Right cardiac atrium (tissue), 5 donors: ENCODE data around the gene FNTB. TPM values are rescaled to one million over a fixed set of nuclear protein-coding genes. Genes with fewer than 3 reads are reported as not detected.
"Not testable (repeated sequence)": the region's sequence is repeated elsewhere in the genome, so short reads cannot be mapped to it uniquely, and the experiment has no call there.

Experiments used
- ATAC-seq, 2 donors: fragments of 200-7000 bp; cut with Tn5 transposase; one replicate each; pipeline versions ENCODE4 v1.8.0 to v1.9.1; 2020; ENCODE audit warnings: moderate library complexity in 2 of 2, mild to moderate bottlenecking in 1 of 2
- DNase-seq, 3 donors: peaks; one replicate each; pipeline ENCODE4 v3.0.0-alpha.2; 2020
- H3K27ac ChIP-seq: one replicate; pipeline ENCODE4 v1.5.1; 2013; ENCODE audit warnings: mild to moderate bottlenecking, low read length, control low read depth, moderate library complexity
- H3K27me3 ChIP-seq: one replicate; pipeline ENCODE4 v1.6.1; 2013; ENCODE audit not compliant: control insufficient read depth, insufficient read depth
- H3K4me1 ChIP-seq: one replicate; pipeline ENCODE4 v1.6.1; 2013; ENCODE audit warnings: low read length; ENCODE audit not compliant: control insufficient read depth, insufficient read depth
- H3K4me3 ChIP-seq: one replicate; pipeline ENCODE4 v1.5.1; 2013; ENCODE audit warnings: low read length, control low read depth
- H3K9me3 ChIP-seq: one replicate; pipeline ENCODE4 v1.6.1; 2013; ENCODE audit warnings: low read length; ENCODE audit not compliant: control insufficient read depth
- WGBS: extraction: QIAGEN DNeasy Blood & Tissue Kit; methylation state at CpG from one replicate; pipeline ENCODE4 v1.1.7; 2013; 5-methylcytosine and 5-hydroxymethylcytosine counted together
- intact Hi-C, 4 donors: fragments of 100-400 bp; cut with DNase I; formaldehyde crosslinking; loops; one replicate each; pipeline versions ENCODE4 v1.11.0 to v1.14.0; 2022 to 2023
- polyA plus RNA-seq: library from polyadenylated mRNA; stranded (reverse); fragments of 200-250 nt; gene quantifications from one replicate; pipeline ENCODE4 v1.2.3, GENCODE V29; 2013
- total RNA-seq, 4 donors: library from RNA; stranded (reverse); fragmentation: NEBNext Ultra II Directional; extraction: Animal tissue kit (Norgen Biotek cat#: 25700); gene quantifications; one replicate each; pipeline ENCODE4 v1.2.1, GENCODE V29; 2021
- donor health status: healthy with polysubstance abuse.
- donor health status: DM: no; HTN: yes; CAD: no.
- donor health status: DM: no; HTN: no; CAD: no.
- donor health status: DM: no; HTN: yes; CAD: no; lungs with severe emphysema.
- donor health status: DM: yes; HTN: yes; CAD: no.

The FNTB gene
- total and polyA plus RNA-seq, 5 donors, result 10.6 to 20.7 (median 14.9) TPM

DNA sequence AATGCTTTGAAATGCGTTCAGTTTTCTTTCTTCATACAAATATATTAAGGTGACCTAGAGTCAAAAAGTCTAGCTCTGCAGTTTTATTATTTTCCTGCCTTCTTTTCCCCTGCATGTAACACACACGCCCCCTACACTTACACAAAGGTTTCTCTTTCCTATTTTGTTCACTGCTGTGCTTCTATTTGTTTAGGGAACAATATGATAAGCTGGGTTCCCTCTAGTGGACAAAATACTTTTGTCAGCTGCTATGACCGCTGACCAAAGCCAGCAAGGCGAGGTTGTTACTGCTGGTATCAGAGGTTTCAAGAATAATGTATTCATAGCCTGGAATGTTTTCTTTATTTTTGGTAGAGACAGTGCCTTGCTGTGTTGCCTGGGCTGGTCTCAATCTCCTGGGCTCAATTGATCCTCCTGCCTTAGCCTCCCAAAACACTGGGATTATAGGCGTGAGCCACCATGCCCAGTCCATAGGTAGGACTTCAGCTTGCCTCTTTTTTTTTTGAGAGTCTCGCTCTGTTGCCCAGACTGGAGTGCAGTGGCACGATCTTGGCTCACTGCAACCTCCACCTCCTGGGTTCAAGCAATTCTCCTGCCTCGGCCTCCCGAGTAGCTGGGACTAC, 33.4 kb downstream of the FNTB start:
- ATAC-seq (peak; percentile 87 to 88), DNase-seq (peak in 1 of 3 donors; percentile 43)
- 59% methylated on average over 9 of the region's 9 CpGs for WGBS
- Histone ChIP-seq H3K9me3 (no peaks in the 10 kb centered on the region), H3K4me3 (no peak overlapping the region), H3K4me1 (no peaks in the 10 kb centered on the region), H3K27ac (peak overlapping the region; percentile 76), H3K27me3 (no peaks in the 10 kb centered on the region)
- intact Hi-C loops, result no loop called here

DNA sequence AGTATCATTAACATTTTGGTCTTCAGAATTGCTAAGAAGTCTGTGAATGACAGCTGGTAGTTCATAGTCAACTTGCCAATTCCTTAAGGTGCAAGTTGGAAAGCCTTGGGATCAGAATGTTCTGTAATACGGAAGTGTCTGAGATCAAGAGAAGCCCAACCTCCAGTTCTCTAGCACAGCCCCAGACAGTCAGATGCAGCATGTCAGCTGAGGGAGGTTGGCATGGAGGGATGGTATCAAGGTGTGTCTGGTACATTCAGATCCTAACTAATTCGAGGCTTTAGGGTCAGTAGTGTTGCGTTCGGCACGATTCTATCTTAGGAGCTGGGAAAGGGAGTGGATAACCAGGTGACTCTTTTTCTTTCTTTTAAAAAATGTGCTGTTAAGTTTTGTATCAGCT, 38.3 kb downstream of the FNTB start:
- Histone ChIP-seq H3K4me3 (no peak overlapping the region), H3K4me1 (no peaks in the 10 kb centered on the region), H3K27ac (no peak overlapping the region), H3K27me3 (no peaks in the 10 kb centered on the region), H3K9me3 (no peaks in the 10 kb centered on the region)
- WGBS, result 73% methylated on average over 5 of the region's 5 CpGs
- DNase-seq (no peak), ATAC-seq (peak in 1 of 2 donors; percentile 53)
- intact Hi-C loops, result no loop called here

DNA sequence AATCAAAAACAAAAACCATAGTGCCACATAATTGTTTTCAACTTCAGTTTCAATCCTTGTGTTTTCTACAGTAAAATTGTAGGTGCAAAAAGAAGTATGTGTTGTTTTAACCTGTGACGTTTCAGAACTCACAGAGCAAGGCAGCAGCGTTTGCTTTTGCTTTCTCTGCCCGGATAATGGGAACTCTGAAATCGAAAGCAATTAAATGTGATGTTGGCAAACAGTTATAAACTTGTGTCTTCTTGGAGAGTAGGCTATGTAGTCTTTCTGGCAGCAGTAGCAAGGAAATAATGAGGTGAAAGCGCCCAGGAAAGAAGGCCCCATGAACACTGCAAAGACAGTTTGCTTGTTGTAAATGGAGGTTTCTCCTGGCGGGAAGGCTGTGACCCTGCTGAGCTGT, 39.1 kb downstream of the FNTB start:
- 89% methylated on average over 6 of the region's 6 CpGs for WGBS
- intact Hi-C loops, result no loop called here
- ATAC-seq, result no peak
- Histone ChIP-seq H3K27me3 (no peaks in the 10 kb centered on the region), H3K27ac (no peak overlapping the region), H3K4me1 (no peaks in the 10 kb centered on the region), H3K4me3 (no peak overlapping the region), H3K9me3 (no peaks in the 10 kb centered on the region)
- no peak for DNase-seq

DNA sequence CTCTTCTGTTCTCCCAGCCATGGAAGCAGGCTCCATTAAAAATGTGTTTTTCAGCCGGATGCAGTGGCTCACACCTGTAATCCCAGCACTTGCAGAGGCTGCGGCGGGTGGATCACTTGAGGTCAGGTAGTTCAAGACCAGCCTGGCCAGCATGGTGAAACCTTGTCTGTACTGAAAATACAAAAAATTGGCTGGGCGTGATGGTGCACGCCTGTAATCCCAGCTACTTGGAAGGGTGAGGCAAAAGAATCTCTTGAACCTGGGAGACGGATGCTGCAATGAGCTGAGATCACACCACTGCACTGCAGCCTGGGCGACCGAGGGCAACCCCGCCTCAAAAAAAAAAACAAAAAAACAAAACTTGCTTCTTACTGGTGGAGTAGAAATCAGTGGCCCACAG, 39.8 kb downstream of the FNTB start:
- Histone ChIP-seq H3K4me1 (no peaks in the 10 kb centered on the region), H3K27ac (no peak overlapping the region)

DNA sequence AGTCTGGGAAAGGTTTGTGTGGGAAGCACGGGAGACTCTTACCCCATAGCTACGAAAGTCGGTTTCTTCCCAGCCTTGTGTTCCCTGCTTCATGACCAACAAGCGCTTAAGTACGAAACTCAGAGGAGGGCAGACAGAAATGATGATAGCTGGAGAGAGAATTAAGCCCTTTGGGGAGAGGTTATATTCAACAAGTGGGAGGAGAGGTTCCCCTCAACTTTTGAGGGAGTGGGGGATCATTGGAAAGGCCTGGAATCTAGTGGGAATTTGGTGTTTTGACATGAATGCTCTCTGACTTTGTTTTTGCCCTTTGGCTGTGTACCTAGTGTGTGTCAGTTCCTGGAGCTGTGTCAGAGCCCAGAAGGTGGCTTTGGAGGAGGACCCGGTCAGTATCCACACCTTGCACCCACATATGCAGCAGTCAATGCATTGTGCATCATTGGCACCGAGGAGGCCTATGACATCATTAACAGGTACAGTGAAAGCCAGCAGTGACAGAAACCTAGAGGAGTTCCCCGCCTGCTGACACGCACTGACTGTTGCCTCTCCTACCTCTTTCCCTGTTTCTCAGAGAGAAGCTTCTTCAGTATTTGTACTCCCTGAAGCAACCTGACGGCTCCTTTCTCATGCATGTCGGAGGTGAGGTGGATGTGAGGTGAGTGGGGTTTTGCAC, 40.6 kb downstream of the FNTB start:
- Histone ChIP-seq H3K27me3 (no peaks in the 10 kb centered on the region), H3K9me3 (no peaks in the 10 kb centered on the region), H3K27ac (no peak overlapping the region), H3K4me1 (no peaks in the 10 kb centered on the region), H3K4me3 (no peak overlapping the region)
- ATAC-seq (no peak), DNase-seq (no peak)
- intact Hi-C loops, result no loop called here
- 98% methylated on average over 11 of the region's 11 CpGs for WGBS

More for the DNA sequence above, 39.8 kb downstream of the FNTB start:
- DNase-seq (no peak), ATAC-seq (no peak)
- no peak overlapping the region for H3K4me3 ChIP-seq
- no peaks in the 10 kb centered on the region for H3K9me3 ChIP-seq
- intact Hi-C loops, result no loop called here
- no peaks in the 10 kb centered on the region for H3K27me3 ChIP-seq
- 90% methylated on average over 9 of the region's 9 CpGs for WGBS

DNA sequence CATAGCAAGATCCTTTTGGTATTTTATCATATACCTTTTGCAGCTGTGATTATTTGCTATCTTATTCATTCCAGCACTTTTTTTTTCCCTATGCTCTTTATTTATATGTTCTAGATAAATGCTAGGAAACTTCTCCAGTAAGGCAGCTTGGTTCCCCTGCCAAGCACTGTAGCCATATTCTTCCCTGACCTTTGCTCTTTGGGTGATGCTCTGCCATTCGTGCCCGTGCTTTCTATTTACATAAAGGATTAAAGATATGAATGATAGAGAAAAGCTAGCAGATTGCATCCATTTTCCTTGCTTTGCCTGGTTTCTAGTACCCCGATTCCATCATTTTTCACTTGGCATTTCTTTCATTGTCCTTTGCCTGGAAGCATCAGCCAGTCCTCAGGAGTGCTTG, 42.2 kb downstream of the FNTB start:
- no peaks in the 10 kb centered on the region for H3K4me1 ChIP-seq
- intact Hi-C loops, result no loop called here
- H3K4me3 ChIP-seq, result no peak overlapping the region
- DNase-seq, result no peak
- H3K9me3 ChIP-seq, result no peaks in the 10 kb centered on the region
- WGBS, result 73% methylated on average over 3 of the region's 3 CpGs
- no peaks in the 10 kb centered on the region for H3K27me3 ChIP-seq
- ATAC-seq, result no peak
- no peak overlapping the region for H3K27ac ChIP-seq

DNA sequence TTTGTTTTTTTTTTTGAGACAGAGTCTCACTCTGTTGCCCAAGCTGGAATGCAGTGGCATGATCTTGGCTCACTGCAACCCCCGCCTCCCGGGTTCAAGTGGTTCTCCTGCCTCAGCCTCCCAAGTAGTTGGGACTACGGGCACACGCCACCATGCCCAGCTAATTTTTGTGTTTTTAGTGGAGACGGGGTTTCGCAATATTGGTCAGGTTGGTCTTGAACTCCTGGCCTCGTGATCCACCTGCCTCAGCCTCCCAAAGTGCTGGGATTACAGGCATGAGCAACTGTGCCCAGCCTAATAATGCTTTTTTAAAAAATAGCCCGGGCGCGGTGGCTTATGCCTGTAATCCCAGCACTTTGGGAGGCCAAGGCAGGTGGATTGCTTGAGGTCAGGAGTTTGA, 44.6 kb downstream of the FNTB start:
- H3K9me3 ChIP-seq, intact Hi-C loops, H3K4me1 ChIP-seq, ATAC-seq, H3K27me3 ChIP-seq, DNase-seq, H3K4me3 ChIP-seq, H3K27ac ChIP-seq: not testable (repeated sequence)
- WGBS, result 98% methylated on average over 10 of the region's 10 CpGs

DNA sequence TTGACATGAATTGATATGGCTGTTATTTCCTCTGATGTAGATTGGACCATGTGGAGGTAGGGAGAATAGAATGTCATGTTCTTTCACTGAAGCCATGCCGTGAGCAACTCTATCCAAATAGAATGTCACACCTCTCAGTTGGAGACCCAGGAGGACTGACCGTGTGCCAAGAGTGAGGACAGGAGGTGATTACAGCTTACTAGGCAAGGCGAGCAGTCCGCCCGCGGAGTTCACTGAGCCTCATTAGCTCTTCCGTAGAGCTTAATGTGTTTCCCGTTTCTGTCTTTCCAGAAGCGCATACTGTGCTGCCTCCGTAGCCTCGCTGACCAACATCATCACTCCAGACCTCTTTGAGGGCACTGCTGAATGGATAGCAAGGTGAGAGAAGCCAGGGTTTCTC, 45.6 kb downstream of the FNTB start:
- Histone ChIP-seq H3K27ac (peak overlapping the region; percentile 75), H3K27me3 (no peaks in the 10 kb centered on the region), H3K4me1 (no peaks in the 10 kb centered on the region), H3K4me3 (no peak overlapping the region), H3K9me3 (no peaks in the 10 kb centered on the region)
- WGBS, result 65% methylated on average over 11 of the region's 11 CpGs
- DNase-seq (peak; percentile 56 to 74 (median 72)), ATAC-seq (peak; percentile 85 to 88)
- intact Hi-C loops, result no loop called here

DNA sequence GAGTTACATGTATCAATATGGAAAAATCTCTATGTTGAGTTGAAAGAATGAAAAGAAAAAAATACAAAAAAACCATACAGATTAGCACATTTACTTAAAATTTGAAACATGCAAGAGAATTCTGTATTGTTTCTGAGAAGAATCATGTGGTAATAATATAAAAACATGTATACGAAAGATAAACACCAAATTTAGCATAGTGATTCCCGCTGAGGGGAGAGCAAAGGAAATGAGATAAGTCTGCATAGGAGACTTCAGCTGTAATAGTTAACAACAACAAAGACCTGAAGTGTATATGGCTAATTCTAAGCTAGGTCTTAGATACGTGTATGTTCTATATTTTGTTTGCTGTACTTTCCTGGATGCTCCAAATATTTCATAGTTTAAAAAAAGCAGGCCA, 46.5 kb downstream of the FNTB start:
- WGBS, result 92% methylated on average over 3 of the region's 3 CpGs
- DNase-seq (no peak), ATAC-seq (no peak)
- H3K9me3 ChIP-seq, result no peaks in the 10 kb centered on the region
- no peak overlapping the region for H3K27ac ChIP-seq
- intact Hi-C loops, result no loop called here
- H3K27me3 ChIP-seq, result no peaks in the 10 kb centered on the region
- H3K4me1 ChIP-seq, result no peaks in the 10 kb centered on the region
- no peak overlapping the region for H3K4me3 ChIP-seq

DNA sequence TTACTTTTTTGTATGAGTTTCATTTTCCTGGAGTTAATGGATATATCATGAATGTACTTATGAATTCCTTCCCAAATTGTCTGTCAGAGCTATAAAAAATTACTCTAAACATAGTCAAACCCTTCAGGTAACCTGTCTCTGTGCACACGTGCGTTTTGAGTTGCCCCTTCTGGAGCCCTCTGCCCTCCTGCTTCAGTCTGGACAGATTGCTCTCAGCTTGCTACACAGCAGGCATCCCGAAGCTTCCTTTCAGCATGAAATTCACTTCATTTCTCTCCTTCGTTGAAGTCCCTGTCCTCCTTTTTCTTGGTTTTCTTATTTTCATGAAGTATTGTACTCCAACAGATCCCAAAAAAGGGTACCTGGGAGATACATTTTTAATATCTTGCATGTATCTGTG, 47.3 kb downstream of the FNTB start:
- WGBS, result 82% methylated on average over 4 of the region's 4 CpGs
- H3K9me3 ChIP-seq, result no peaks in the 10 kb centered on the region
- DNase-seq (no peak), ATAC-seq (no peak)
- H3K4me3 ChIP-seq, result no peak overlapping the region
- H3K4me1 ChIP-seq, result no peaks in the 10 kb centered on the region
- intact Hi-C loops, result no loop called here
- H3K27ac ChIP-seq, result no peak overlapping the region
- no peaks in the 10 kb centered on the region for H3K27me3 ChIP-seq

DNA sequence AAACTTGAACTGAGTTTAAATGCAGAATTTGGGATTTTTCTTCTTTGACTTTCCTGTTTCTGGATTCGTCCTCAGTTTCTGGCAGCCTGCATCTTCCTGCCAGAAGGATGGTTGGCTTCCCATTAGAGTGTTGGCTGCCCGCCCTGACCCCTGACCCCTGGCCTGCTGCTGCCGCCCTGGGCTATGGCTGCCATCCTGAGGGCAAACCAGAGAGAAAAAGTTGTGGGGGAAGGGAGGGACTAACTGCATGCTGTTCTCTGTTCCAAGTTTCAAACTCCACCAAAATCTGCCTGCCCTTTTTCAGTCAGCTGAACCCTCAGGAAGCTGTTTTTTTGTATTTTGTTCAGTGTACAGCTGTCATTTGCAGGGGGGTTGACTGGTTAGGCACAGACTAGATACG, 48.4 kb downstream of the FNTB start:
- intact Hi-C loops, result no loop called here
- Histone ChIP-seq H3K4me3 (no peak overlapping the region), H3K27ac (peak overlapping the region; percentile 30), H3K27me3 (no peaks in the 10 kb centered on the region), H3K9me3 (no peaks in the 10 kb centered on the region), H3K4me1 (no peaks in the 10 kb centered on the region)
- ATAC-seq, result peak; percentile 69 to 76
- 27% methylated on average over 4 of the region's 4 CpGs for WGBS
- DNase-seq, result peak; percentile 67 to 92 (median 91)
